ENCODE results near the gene SMTN.

The SMTN gene

DNA sequence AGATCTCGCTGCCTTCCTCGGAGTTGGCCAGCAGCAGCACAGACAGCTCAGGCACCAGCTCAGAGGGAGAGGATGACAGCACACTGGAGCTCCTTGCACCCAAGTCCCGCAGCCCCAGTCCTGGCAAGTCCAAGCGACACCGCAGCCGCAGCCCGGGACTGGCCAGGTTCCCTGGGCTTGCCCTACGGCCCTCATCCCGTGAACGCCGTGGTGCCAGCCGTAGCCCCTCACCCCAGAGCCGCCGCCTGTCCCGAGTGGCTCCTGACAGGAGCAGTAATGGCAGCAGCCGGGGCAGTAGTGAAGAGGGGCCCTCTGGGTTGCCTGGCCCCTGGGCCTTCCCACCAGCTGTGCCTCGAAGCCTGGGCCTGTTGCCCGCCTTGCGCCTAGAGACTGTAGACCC is 52.8 kb downstream of the SMTN start:
- DNase-seq, result no peak

DNA sequence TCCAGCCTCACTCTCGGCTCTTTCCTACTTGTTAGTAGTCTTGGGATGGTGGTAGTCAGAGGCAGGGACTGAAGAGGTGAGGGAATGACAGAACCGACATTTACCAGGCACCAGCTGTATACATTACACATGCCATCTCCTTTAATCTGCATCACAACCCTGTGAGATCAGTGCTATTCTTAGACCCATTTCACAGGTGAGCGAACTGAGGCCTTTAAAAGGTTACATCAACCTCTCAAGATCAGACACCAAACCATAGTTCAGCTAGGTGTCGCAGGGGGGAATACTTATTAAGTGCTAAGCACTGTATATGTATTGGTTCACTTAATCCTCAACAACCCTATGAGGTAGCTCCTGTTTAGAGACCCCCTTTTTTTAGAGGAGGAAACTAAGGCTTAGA is 53.6 kb downstream of the SMTN start:
- DNase-seq, result no peak

DNA sequence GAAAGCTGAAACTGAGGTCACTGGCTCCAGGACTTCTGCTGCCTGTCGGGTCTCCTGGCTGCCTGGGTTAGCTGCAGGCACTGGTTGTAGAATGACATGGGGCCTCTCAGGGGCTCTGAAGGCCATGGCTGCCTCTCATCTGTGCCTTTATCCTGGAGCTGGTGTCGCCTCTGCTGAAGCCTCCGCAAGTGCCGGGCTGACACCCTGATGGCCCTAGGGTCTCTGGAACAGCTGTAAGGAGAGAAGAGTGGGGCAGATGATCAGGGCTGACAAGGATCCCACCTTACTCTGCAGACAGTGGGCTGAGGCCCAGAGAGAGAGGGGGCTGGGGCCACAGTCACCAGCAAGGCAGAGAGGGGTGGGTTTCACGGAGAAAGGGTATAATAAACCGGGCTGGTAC is 54.6 kb downstream of the SMTN start:
- DNase-seq, result no peak

DNA sequence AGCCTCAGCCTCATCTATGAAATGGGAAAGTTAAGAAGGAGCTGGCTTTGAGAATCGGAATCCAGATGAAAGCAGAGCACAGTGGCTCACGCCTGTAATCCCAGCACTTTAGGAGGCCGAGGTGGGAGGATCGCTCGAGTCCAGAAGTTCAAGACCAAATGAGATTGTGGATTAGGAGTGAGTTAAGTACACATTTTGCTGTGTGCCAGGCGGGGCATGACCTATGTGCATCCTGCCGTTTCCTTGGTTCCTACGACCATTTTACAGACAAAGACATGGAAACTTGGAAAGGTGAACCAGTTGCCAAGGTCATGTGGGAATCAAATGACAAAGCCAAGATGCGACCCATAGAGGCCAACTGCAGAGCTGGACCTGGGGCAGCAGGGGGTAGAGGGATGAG is 55.0 kb downstream of the SMTN start:
- DNase-seq, result no peak

DNA sequence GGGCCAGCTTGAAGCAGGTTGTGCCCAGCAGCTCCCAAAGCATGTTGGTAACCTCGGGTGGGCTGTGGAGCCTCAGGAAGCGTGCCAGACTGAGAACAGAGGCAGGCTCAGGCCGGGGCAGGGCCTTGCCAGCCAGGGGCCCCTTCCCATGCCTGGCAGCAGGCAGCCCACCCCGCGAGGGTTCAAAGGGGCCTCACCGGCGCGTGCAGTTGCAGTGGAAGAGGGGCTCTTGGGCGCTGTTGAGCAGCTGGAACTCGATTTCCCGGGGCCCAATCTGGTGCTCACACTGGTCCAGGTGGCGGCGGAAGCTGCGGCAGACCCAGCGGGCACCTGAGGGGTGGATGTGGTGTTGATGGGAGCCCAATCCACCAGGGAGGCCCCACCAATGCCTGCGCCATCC is 55.6 kb downstream of the SMTN start:
- DNase-seq, result no peak

DNA sequence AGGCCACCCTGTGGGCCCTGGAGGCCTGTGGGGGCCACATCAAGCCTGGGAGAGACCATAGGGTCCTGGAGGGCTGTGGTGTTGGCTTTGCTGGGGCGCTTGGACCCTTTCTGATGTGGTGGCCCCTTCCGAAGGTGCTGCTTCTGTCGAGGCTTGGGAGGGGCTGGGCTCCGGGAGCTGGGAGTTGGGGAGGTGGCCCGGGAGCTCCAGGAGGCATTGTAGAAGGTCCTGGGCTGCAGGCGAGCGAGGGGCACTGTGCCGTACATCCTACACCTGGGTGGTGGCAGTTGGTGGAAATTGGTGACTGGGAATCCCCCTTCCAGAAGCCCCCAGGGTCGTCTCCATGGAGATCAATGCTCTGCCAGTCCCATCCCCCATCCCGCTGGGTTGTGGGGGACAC is 56.6 kb downstream of the SMTN start:
- no peak for DNase-seq

DNA sequence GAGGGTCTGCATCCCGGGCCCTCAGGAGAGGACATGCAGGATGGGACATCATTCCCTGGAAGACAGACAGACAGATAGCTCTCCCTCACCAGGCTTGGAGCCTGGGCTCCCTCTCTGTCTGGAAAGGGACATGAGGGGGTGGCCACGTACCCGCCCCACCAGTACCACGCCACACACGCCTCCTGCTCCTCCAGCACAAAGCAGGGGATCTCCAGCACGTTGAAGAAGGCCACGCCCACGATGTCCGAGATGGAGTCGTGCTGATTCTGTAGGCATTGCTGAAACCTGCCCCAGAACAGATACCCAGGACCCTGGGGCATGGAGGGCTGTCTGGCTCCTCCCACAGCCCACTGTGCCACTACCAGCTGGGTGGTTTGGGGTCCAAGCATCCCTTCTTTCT is 57.0 kb downstream of the SMTN start:
- DNase-seq, result no peak

DNA sequence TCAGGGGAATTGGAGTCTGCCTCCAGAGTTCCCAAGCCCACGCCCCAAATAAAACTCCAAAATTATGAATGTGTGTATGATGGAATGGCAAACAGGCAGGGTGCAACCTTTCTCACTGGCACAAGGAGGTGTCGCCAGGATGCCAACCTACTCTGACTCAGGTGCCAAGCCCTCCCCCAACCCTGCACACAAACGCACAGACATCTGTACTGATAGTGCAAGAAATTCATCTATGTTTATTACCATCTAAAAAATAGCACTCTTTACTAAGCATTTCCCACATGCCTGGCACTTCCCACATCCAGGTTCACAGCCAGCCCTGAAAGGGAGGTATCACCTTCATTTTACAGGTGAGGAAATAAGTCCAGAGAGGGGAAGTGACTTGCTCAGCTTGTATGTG is 57.9 kb downstream of the SMTN start:
- no peak for DNase-seq

DNA sequence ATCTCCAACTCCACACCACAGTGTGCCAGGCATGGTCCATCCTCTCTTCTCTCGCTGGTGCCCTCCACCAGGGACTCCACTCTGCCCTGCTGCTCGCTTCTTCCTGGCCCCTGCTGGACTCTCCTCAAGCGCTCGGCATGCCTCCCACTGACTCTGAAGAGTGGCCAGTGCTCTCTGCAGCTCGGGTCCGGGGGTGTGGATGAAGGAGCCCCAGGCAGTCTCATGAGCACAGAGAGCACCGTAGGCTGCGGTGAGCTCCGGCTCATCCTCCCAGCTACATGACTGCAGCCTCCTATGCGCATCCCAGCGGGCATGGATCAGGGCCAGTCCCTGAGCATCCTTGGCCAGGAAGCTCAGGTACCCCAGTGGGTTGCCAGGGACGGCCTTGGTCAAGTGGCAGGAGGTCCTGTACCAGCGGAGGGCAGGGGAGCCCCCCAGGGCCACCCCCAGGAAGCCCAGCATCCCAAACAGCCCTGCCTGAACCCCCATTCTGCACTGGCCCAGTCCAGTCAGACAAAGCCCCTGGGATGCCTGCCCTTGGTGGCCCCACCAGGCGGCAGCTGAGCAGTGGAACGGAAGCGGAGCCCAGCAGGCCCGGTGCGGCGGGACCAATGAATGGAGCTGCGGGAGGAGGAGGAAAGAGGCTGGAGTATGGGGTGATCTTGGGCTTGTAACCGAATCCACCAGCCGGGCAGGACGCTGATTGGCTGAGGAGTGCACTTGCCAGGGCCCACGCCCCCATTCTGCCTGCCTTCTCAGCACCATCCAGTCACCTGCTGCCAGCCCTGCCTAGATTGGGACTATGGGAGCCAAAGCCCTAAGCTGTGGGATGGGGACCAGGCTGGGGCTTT is 59.0 kb downstream of the SMTN start, which contains the start of gene PLA2G3:
TSS of gene PLA2G3 (minus strand) at position 643 of the 851 bp plus-strand sequence. CDS start at position 489, 154 bp downstream.
- no peak for DNase-seq

DNA sequence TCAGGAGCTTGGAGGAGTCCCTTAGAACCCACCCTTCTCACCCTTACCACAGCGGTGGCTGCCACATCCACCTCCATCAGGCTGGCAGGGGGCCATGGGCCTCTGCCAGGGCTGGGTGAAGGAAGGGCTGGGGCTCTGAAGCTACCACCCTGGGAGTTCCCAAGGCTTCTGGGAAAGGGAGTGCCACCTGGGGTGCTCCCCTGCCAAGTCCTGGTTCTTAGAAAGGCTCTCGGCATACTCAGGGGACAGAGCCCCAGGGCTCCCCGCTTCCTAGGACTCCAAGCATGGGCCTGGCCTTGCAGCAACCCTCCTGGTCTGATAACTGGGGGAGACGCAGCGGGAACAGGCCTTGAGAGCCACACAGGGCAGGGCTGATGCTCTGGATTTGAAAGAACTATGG is 59.6 kb downstream of the SMTN start:
- no peak for DNase-seq

DNA sequence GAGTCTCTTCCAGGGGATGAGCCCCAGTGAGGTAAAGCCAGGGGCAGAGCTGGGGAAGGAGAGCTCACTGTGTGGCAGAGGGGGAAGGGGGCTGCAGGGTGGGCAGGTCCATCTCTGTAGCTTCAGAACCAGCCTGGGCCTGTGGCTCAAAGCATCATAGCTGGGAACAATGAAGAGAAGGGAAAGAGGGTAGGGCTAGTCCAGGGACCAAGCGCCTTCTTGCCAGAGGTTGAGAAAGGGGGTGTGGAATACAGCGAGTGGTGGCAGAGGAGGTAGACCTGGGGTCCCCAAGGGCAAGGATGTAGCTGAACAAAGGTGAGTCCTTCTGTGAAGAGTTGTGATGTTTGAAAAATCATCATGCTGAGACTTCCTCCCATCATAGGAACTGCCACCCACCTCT is 60.4 kb downstream of the SMTN start:
- no peak for DNase-seq

DNA sequence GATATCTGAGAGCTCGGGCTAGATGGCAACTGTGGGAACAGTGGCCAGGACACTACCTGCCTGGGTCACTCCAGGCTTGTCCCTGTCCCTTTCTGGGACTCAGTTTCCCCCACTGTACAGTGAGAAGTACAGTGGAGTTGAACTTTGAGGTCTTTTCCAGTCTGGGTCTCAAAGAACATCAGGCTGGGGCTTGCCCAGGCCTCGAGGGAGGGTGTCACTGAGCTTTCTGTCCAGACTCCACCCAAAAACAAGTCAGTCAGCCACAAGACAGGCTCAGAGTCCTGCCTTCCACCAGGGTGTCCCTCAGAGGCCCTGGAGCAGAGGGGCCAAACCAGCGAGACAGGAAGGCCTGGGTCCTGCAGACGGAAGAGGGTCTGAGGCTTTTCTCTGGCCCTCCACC is 61.2 kb downstream of the SMTN start:
- no peak for DNase-seq

DNA sequence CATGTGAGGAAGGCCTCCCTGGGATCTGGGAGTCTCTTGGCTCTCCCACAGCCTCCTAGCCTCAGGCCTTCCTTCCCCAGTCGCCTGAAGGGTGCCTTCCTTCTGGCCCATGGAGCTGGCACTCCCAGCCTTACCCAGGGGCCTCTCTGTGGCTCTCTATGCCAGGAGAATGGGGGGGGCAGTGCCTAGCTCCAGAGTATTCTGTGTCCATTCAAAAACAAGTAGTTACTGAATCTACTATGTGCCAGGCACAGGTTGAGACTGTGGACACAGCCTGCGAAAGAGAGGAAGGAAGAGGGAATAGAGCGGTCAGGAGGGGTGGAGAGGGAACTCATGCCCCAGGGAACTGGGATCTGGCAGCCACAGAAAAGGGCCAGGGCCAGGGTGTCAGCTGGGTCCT is 61.9 kb downstream of the SMTN start:
- peak; percentile 4 for DNase-seq

DNA sequence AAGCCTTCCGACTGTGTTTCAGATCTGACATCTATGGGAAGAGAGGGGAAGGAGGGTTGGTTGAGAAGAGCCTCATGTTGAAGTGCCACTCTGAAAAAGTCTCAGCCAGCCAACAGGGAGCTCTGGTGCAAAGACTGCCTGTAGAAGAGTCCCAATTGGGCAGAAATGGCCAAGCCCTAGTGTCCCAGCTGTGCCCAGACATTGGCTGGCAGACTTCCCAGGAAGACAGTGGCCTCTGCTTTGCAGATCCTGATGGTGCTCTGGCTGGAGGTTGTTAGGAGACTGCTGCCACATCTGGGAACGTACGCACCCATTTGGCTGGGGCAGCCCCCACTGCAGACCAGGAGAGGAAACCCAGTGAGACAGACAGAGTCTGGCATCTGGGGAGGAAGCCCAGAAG is 62.4 kb downstream of the SMTN start:
- peak; percentile 2 for DNase-seq

DNA sequence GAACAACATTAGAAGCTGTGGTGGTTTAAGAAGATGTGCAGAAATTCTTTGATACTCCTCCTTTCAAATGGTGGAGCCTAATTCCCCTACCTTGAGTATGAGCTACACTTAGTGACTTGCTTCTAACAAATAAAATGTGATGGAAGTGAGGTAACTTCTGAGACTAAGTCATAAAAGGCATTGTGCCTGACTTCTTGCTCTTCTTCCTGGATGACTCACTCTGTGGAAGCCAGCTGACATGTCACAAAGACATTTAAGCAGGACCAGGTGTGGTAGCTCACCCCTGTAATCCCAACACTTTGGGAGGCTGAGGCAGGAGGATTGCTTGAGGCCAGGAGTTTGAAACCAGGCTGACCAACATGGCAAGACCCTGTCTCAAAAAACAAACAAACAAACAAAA is 63.1 kb downstream of the SMTN start:
- DNase-seq, result no peak

DNA sequence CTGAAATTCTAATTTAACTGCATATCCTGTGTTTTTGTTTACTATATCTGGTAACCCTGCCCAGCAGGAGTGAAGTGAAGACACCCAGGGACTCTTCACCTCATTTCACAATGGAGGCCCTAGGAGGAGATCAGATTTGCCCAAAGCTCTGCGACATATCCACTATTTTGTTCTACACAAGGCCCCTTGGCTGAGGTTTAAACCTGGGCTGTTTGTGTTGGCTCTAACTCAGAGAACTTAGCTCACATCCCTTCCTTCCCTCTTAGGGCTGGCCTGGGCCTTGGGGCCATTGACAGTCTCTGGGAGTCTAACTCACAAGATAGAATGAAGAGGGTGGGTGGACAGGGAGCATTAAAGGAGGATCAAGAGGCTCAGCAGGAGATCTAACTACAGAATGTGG is 67.4 kb downstream of the SMTN start:
- no peak for DNase-seq

DNA sequence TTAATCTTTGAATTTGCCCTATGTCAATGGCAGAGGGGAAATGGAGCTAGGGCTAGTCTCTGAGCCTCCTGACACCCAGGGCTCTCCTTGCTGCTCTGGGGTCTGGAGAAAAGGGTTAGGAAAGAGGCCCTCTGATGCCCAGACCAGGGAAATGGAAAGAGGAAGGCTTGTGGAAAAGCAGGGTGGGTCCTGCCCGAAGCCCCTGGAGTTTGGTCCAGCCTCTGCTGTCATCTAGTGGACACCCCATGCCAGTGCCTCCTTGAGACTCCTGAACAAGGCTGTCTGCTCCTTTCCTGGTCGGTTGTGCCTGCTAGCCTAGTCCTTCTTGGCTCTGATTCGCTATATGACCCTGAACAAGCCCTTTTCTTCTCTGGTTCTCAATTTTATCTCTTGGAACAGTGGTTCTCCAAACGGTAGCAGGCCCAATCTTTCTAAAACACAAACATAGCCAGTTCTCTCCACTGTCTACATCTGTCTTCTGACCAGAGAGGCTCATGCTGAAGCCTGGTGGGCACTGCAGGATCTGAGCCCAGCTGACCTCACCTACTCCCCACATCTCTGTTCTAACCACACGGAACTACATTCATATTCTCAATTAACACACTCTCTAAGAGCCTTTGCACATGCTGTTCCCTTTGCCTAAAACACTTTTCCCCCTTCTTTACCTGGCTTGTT is 68.0 kb downstream of the SMTN start:
- peak; percentile 80 for DNase-seq

DNA sequence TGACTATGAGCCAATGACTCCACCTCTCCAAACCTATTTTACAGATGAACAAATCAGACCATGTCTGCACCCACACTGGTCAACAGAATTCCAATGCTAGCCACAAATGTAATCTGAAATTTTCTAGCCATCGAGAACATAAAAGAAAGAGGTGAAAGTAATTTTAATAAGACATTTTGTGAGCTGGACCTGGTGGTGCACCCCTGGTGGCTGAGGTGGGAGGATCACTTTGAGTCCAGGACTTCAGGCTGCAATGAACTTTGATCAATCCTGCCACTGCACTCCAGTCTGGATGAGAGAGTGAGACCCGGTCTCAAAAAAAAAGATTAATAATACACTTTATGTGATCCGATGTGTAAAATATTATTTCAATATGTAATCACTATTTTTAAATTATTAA is 69.5 kb downstream of the SMTN start:
- DNase-seq, result no peak

DNA sequence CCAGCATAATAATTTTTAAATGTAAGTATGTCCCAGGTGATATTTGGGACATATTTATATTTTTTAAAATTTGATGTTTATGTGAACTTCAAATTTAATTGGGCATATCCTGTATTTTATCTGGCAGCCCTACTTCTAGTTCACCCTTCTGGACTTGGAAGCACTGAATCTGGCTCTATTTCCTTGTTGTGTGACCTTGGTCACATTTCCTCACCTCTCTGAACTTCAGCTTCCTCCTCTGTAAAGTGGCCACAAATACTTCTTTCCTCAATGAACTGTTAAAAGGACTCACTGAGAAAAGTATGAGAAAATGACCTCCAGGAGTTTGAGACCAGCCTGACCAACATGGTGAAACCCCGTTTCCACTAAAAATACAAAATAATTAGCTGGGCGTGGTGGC is 70.8 kb downstream of the SMTN start:
- no peak for DNase-seq

DNA sequence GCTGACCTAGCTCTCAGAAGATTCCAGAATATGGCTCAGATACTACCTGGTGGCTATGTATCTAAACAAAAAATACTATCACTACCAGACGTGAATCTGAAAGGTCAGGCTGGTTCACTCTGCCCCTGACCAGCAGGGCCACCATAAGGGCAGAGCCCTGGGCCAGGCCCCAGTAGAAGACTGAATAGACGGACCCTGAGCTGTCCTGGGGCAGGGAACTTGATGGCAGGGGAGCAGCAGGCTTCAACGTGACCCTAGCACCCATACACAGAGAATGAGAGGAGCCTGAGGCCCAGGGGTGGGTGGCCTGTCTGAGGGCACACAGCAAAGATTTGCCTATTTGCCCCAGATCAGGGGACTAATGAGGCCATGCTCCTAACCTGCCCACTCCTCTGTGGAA is 72.2 kb downstream of the SMTN start:
- no peak for DNase-seq
